ENCODE results near the gene ZC3H12A.

Gene ZC3H12A

GRCh38 chr1:37464443-37464842, 9.9 kb upstream of the ZC3H12A start:
- Histone ChIP-seq H3K4me3 (IDR thresholded peaks at IDR 0.05; ENCODE audit: insufficient read depth, low read depth, low read length) (no peak overlapping the region), H3K27ac (no peak overlapping the region), H3K79me2 (ENCODE audit: insufficient read depth, low read depth) (no peaks in the 10 kb centered on the region), H2AFZ (ENCODE audit: low read depth) (no peak overlapping the region), H3K36me3 (ENCODE audit: insufficient read depth) (no peaks in the 10 kb centered on the region), H3K9ac (no peak overlapping the region), H3K27me3 (ENCODE audit: insufficient read depth, low read depth) (no peaks in the 10 kb centered on the region), H3K4me1 (ENCODE audit: low read depth, poor library complexity, severe bottlenecking) (peaks cover 31% of the 10 kb centered on the region), H4K20me1 (ENCODE audit: insufficient read depth) (no peaks in the 10 kb centered on the region), H3K4me2 (no peak overlapping the region)
- TF ChIP-seq, protein P1, sequence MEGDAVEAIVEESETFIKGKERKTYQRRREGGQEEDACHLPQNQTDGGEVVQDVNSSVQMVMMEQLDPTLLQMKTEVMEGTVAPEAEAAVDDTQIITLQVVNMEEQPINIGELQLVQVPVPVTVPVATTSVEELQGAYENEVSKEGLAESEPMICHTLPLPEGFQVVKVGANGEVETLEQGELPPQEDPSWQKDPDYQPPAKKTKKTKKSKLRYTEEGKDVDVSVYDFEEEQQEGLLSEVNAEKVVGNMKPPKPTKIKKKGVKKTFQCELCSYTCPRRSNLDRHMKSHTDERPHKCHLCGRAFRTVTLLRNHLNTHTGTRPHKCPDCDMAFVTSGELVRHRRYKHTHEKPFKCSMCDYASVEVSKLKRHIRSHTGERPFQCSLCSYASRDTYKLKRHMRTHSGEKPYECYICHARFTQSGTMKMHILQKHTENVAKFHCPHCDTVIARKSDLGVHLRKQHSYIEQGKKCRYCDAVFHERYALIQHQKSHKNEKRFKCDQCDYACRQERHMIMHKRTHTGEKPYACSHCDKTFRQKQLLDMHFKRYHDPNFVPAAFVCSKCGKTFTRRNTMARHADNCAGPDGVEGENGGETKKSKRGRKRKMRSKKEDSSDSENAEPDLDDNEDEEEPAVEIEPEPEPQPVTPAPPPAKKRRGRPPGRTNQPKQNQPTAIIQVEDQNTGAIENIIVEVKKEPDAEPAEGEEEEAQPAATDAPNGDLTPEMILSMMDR (conservative IDR thresholded peaks at IDR 0.05; ENCODE audit: low read depth, low read length) = no peak

DNA sequence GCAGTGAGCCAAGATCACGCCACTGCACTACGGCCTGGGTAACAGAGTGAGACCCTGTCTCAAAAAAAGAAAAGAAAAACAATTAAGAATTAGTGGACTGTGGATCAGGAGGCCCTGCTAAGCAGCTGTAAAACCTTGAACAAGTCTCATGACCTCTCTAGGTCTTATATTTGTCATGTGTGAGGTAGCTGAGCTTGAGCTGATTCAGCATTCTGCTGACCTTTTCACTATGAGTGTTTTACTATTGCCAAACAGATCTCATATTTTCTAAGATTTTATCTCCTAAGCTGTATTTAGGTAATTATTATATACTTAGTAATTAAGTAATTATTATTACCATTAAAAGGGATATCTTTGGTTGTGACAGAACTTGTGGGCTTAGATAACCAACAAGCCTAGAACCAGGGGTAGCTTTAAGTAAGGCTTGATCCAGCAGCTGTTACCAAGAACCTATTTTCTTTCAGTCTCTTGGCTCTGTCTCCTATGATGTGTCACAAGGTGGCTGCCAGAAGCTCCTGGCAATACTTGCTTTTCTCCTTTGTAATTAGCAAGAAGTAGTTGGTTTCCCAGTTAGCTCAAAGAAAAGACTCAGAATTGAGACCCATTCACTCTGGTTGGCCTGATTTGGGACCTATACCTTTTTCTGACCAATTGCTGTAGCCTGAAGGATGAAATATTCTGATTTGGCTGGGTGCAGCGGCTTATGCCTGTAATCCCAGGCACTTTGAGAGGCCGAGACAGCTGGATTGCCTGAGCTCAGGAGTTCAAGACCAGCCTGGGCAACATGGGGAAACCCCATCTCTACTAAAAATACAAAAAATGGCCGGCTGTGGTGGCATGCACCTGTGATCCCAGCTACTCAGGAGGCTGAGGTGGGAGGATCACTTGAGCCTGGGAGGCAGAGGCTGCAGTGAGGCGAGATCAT, 8.5 kb upstream of the ZC3H12A start:
- Histone ChIP-seq H3K36me3 (ENCODE audit: insufficient read depth) (no peaks in the 10 kb centered on the region), H3K27me3 (ENCODE audit: insufficient read depth, low read depth) (no peaks in the 10 kb centered on the region), H3K4me3 (IDR thresholded peaks at IDR 0.05; ENCODE audit: insufficient read depth, low read depth, low read length) (no peak overlapping the region), H3K4me2 (no peak overlapping the region), H3K4me1 (ENCODE audit: low read depth, poor library complexity, severe bottlenecking) (peaks cover 45% of the 10 kb centered on the region), H3K9ac (no peak overlapping the region), H3K79me2 (ENCODE audit: insufficient read depth, low read depth) (no peaks in the 10 kb centered on the region), H3K27ac (no peak overlapping the region), H2AFZ (ENCODE audit: low read depth) (no peak overlapping the region), H4K20me1 (ENCODE audit: insufficient read depth) (no peaks in the 10 kb centered on the region)
- TF ChIP-seq, protein P1 (conservative IDR thresholded peaks at IDR 0.05; ENCODE audit: low read depth, low read length) = no peak

DNA sequence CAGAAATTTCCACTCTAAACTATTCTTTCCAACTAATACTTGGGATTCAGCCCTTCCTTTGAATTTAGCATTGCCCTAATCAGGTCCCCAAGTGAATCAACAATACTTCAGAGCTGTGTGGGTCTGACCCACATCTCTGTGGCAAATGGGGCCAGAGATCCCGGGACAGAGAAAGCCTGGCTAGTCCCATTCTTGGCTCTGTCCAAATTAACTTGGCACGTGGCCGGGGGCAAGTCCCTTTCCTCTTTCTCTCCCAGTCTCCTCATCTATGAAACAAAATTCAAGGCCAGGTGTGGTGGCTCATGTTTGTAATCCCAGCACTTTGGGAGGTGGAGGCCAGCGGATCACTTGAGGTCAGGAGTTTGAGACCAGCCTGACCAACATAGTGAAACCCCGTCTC, 6.3 kb upstream of the ZC3H12A start:
- H4K20me1 ChIP-seq (ENCODE audit: insufficient read depth) = no peaks in the 10 kb centered on the region
- H2AFZ ChIP-seq (ENCODE audit: low read depth) = no peak overlapping the region
- H3K4me2 ChIP-seq = no peak overlapping the region
- no peaks in the 10 kb centered on the region for H3K27me3 ChIP-seq (ENCODE audit: insufficient read depth, low read depth)
- peaks cover 46% of the 10 kb centered on the region for H3K4me1 ChIP-seq (ENCODE audit: low read depth, poor library complexity, severe bottlenecking)
- no peak overlapping the region for H3K9ac ChIP-seq
- H3K79me2 ChIP-seq (ENCODE audit: insufficient read depth, low read depth) = no peaks in the 10 kb centered on the region
- no peak overlapping the region for H3K27ac ChIP-seq
- no peaks in the 10 kb centered on the region for H3K36me3 ChIP-seq (ENCODE audit: insufficient read depth)
- H3K4me3 ChIP-seq (IDR thresholded peaks at IDR 0.05; ENCODE audit: insufficient read depth, low read depth, low read length) = no peak overlapping the region
- TF ChIP-seq, protein P1 (conservative IDR thresholded peaks at IDR 0.05; ENCODE audit: low read depth, low read length) = no peak

GRCh38 chr1:37469386-37469785, 5.0 kb upstream of the ZC3H12A start:
- Histone ChIP-seq H3K9ac (no peak overlapping the region), H3K27ac (peak overlapping the region; percentile 10; the same call in 1 of the 2 replicates), H3K79me2 (ENCODE audit: insufficient read depth, low read depth) (no peaks in the 10 kb centered on the region), H4K20me1 (ENCODE audit: insufficient read depth) (no peaks in the 10 kb centered on the region), H3K4me3 (IDR thresholded peaks at IDR 0.05; ENCODE audit: insufficient read depth, low read depth, low read length) (peak overlapping the region; percentile 49), H3K27me3 (ENCODE audit: insufficient read depth, low read depth) (no peaks in the 10 kb centered on the region), H2AFZ (ENCODE audit: low read depth) (peak overlapping the region; percentile 32; the same call in 1 of the 2 replicates), H3K4me2 (peak overlapping the region; percentile 63), H3K36me3 (ENCODE audit: insufficient read depth) (no peaks in the 10 kb centered on the region), H3K4me1 (ENCODE audit: low read depth, poor library complexity, severe bottlenecking) (peaks cover 54% of the 10 kb centered on the region)
- TF ChIP-seq, protein P1 (conservative IDR thresholded peaks at IDR 0.05; ENCODE audit: low read depth, low read length) = no peak

All from KMS-11 (cell line).